HEK293T (cell line): Measurements from ENCODE around the gene ASCL5.
A peak's percentile ranks its signal among the peaks of the same experiment; 100 is the strongest.

Experiments used
- CTCF ChIA-PET: fragments of 350-600 bp; formaldehyde crosslinking; extraction: SDS; loops from one replicate; lab custom pipeline; 2021; ENCODE audit warnings: antibody characterized with exemption, inconsistent platforms; lab: Yijun Ruan, JAX
- POLR2A ChIA-PET: fragments of 350-600 bp; formaldehyde crosslinking; extraction: SDS; loops from one replicate; lab custom pipeline; 2020; ENCODE audit warnings: antibody characterized with exemption, inconsistent platforms; lab: Yijun Ruan, JAX
- DNase-seq: peaks from one replicate; pipeline ENCODE4 v3.0.0; 2012; ENCODE audit warnings: mixed read lengths; ENCODE audit errors: extremely low spot score
- ARNT ChIP-seq: fragments of 450-650 bp; IDR thresholded peaks from 2 replicates; pipeline ENCODE4 v1.6.1; 2017; ENCODE audit warnings: mild to moderate bottlenecking
- BHLHE40 ChIP-seq: fragments of 450-650 bp; IDR thresholded peaks from 2 replicates; pipeline ENCODE4 v1.6.1; 2016; ENCODE audit warnings: mild to moderate bottlenecking, moderate library complexity, borderline replicate concordance
- CTBP1 ChIP-seq: fragments of 450-650 bp; IDR thresholded peaks from 2 replicates; pipeline ENCODE4 v1.6.1; 2016; ENCODE audit warnings: borderline replicate concordance
- ELF4 ChIP-seq: fragments of 450-650 bp; IDR thresholded peaks from 2 replicates; pipeline ENCODE4 v1.6.1; 2017; ENCODE audit warnings: antibody characterized with exemption
- FOXA1 ChIP-seq: fragments of 450-650 bp; IDR thresholded peaks from 2 replicates; pipeline ENCODE4 v1.6.1; 2016; ENCODE audit warnings: mild to moderate bottlenecking
- FOXK2 ChIP-seq: fragments of 450-650 bp; IDR thresholded peaks from 2 replicates; pipeline ENCODE4 v1.6.1; 2016; ENCODE audit warnings: mild to moderate bottlenecking
- FOXM1 ChIP-seq: fragments of 450-650 bp; IDR thresholded peaks from 2 replicates; pipeline ENCODE4 v1.6.1; 2017; ENCODE audit warnings: mild to moderate bottlenecking, borderline replicate concordance
- HDGF ChIP-seq: fragments of 450-650 bp; IDR thresholded peaks from 2 replicates; pipeline ENCODE4 v1.6.1; 2017; ENCODE audit warnings: antibody characterized with exemption, borderline replicate concordance
- L3MBTL2 ChIP-seq: fragments of 450-650 bp; conservative IDR thresholded peaks from 2 replicates; pipeline ENCODE4 v1.6.1; 2016; ENCODE audit warnings: mild to moderate bottlenecking
- LEF1 ChIP-seq: fragments of 450-650 bp; IDR thresholded peaks from 2 replicates; pipeline ENCODE4 v1.6.1; 2017; ENCODE audit warnings: mild to moderate bottlenecking, borderline replicate concordance
- NFRKB ChIP-seq: fragments of 450-650 bp; IDR thresholded peaks from 2 replicates; pipeline ENCODE4 v1.6.1; 2016; ENCODE audit warnings: mild to moderate bottlenecking, moderate library complexity
- PKNOX1 ChIP-seq: fragments of 450-650 bp; IDR thresholded peaks from 2 replicates; pipeline ENCODE4 v1.6.1; 2016
- SP1 ChIP-seq: fragments of 450-650 bp; IDR thresholded peaks from 2 replicates; pipeline ENCODE4 v1.6.1; 2017
- SUZ12 ChIP-seq: fragments of 450-650 bp; IDR thresholded peaks from 2 replicates; pipeline ENCODE4 v1.6.1; 2016; ENCODE audit warnings: mild to moderate bottlenecking
- TARDBP ChIP-seq: fragments of 450-650 bp; IDR thresholded peaks from 2 replicates; pipeline ENCODE4 v1.6.1; 2016
- ZNF384 ChIP-seq: fragments of 450-650 bp; IDR thresholded peaks from 2 replicates; pipeline ENCODE4 v1.6.1; 2016

Gene ASCL5

GRCh38 chr1:201072149-201072548, 54.8 kb downstream of the ASCL5 start:
- ChIA-PET POLR2A (no interaction called here), CTCF (interaction anchor here (1.3 kb wide), 1 partner anchor 46 kb away, joined by 3 read pairs; no protein-coding TSS in a partner anchor)
- no peak for DNase-seq
- TF ChIP-seq LEF1 = no peak
- TF ChIP-seq PKNOX1 = peak; percentile 16; the same call in 1 of the 2 replicates

- no peak for DNase-seq
- CTCF ChIA-PET = interaction anchor here (0.8 to 2.0 kb wide), 2 partner anchors 27 to 90 kb away, joined by 3 to 7 read pairs; no protein-coding TSS in a partner anchor
- POLR2A ChIA-PET = no interaction called here
- TF ChIP-seq LEF1 = no peak
- TF ChIP-seq TARDBP = no peak
- TF ChIP-seq SUZ12 = no peak
- TF ChIP-seq FOXK2 = no peak
- no peak for TF ChIP-seq ARNT
- no peak for TF ChIP-seq L3MBTL2
- no peak for TF ChIP-seq BHLHE40
- no peak for TF ChIP-seq PKNOX1
- TF ChIP-seq SP1 = no peak
- TF ChIP-seq FOXA1 = no peak
- TF ChIP-seq FOXM1 = no peak
- no peak for TF ChIP-seq CTBP1
- TF ChIP-seq ELF4 = no peak
- TF ChIP-seq HDGF = no peak
- no peak for TF ChIP-seq ZNF384
- no peak for TF ChIP-seq NFRKB
Measured at GRCh38 chr1:201069636-201070035, 57.3 kb downstream of the ASCL5 start.

- no peak for DNase-seq
- ChIA-PET POLR2A (no interaction called here), CTCF (interaction anchor here (2.0 kb wide), 1 partner anchor 89 kb away, joined by 7 read pairs; no protein-coding TSS in a partner anchor)
- TF ChIP-seq FOXM1 (no peak), SUZ12 (no peak), LEF1 (no peak), SP1 (no peak), ZNF384 (no peak), TARDBP (no peak)
Measured at GRCh38 chr1:201068976-201069375, 58.0 kb downstream of the ASCL5 start.

- ChIA-PET POLR2A (no interaction called here), CTCF (no interaction called here)
- TF ChIP-seq PKNOX1 (no peak), NFRKB (no peak), HDGF (no peak), SUZ12 (no peak), CTBP1 (no peak), ELF4 (no peak), SP1 (no peak)
Measured at GRCh38 chr1:201066986-201067385, 60.0 kb downstream of the ASCL5 start.

GRCh38 chr1:201065686-201066085, 61.3 kb downstream of the ASCL5 start:
- DNase-seq = no peak
- no peak for TF ChIP-seq PKNOX1
- no peak for TF ChIP-seq SUZ12
- POLR2A ChIA-PET = no interaction called here
- CTCF ChIA-PET = no interaction called here

More at GRCh38 chr1:201066986-201067385, 60.0 kb downstream of the ASCL5 start:
- DNase-seq = no peak

- no peak for DNase-seq
- CTCF ChIA-PET = interaction anchor here (1.4 kb wide), 1 partner anchor 22 kb away, joined by 3 read pairs; no protein-coding TSS in a partner anchor
- POLR2A ChIA-PET = no interaction called here
- TF ChIP-seq FOXA1 (no peak), TARDBP (no peak), SUZ12 (no peak), FOXM1 (no peak), BHLHE40 (no peak), SP1 (no peak), ARNT (no peak), ELF4 (no peak), ZNF384 (no peak), PKNOX1 (no peak)
Measured at GRCh38 chr1:201064806-201065205, 62.2 kb downstream of the ASCL5 start.
